Measurements from ENCODE around the gene SLC25A47.
"Not testable (repeated sequence)": the region's sequence is repeated elsewhere in the genome, so short reads cannot be mapped to it uniquely, and the experiment has no call there.

Gene SLC25A47

DNA sequence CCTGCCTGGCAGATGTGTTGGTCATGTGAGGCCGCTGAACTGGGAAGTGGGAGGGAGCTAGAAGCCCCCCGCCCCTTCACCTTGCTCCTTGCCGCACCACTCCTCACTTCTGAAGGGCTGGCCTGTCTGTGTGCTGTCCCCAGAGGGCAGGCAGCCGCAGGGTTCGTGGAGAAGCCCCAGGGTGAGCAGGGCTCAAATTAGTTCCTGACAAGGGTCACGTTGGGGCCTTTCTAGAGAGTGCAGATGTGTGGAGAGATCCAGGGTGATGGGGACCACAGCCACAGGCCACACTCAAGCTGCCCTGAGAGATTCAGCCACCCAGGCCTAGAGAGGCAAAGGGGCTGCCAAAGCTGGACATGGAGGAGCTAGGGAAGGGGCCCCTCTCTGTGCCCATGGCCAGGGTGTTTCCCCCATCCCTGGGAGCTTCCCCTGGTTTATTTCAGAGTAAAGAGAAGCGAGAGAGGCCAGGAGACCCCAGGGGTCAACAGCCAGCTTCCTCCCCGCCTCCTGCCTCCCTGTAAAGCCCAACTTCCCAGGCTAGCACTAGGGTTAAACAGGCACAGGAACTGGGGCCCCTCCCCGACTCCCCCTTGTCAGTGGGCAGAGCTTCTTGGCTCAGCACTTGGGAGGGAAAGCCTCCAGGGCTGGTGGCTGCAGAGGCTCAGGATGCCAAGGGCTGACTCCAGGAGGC, 33.1 kb upstream of the SLC25A47 start:
- DNase-seq (ENCODE audit: low read depth in 2 of 2) = no peak

DNA sequence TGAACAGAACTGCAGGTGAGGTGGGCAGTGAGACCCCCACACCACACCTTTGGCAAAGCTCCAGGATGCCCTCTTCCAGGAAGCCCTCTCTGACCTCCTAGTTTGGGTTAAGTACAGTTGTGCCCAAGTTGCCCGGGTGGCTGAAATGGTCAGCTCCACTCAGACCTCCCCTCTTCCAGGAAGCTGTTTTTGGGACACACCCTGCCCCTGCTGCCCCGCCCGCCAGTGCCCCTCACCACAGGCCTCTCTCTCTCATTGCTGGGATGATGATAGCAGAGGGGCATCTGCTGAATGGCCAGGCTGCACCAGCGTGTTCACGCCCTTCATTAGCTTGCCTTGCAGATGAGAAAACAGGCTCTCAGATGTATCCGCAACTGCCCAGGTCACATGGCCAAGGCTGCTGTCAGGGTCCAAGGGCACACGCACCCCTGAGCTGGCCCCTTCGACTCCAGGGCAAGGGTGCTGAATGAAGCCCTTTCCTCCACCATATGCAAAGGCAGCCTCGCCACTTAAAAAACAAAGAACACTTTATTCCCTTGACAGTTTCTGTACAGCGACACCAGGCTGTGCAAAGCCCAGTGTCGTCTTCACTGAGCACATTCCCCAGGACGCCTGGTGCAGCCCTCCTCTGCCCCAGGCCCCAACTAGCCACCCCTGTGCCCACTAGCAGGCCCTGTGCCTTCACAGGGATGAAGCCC, 32.4 kb upstream of the SLC25A47 start:
- DNase-seq (ENCODE audit: low read depth in 2 of 2) = no peak

DNA sequence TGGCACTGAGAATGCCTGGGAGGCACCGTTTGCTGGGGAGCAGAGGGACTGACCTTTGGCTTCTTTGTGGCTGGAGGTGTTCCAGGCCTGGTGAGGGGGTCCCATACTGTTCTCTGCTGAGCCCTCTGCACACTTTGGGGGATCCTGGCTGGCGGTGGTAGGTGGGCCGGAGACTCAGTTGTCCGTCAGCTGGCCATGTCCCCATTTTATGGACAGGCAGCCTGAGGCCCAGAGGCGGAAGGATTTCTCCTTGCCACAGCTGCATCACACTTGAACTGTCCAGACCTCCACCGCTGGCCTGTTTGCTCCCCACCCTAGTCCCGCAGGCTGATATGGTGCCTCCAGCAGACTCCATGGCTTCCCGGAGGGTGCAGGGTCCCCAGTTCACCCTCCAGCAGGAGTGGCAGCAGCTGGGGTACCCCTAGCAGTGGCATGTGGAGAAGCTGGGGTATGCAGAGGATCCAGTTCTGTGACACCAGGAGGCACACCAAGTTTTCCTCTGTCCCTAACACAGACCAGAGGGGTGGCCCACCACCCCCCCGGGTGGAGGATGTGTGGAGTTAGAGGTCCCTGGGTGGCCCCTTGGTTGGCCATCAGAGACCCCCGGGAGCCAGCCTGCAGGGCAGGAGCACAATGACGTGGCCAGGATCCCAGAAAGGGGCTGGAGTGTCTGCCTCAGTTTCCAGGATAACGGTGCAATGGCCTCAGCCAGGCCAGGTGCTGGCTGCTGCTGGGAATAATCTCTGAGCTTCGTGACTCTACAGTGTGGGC, 31.6 kb upstream of the SLC25A47 start:
- no peak for DNase-seq (ENCODE audit: low read depth in 2 of 2)

DNA sequence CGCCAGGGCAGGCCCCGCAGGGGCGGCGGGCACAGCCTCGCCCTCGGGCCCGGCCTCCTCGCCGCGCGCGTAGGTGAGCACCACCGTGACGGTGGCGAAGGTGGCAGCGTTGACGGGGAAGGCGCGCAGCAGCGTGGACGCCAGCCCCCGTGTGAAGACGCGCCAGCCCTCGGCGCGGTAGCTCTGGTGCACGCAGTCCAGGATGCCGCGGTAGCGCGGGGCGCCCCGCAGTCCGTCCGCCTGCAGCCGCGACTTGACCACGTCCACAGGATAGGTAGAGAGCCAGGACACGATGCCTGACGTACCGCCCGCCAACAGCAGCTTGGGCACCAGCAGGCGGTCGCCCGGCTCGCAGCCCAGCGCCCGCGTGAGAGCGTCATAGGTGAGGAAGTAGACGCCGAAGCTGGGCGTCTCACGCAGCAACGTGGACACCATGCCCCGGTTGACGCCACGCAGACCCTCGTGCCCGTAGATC, 30.8 kb upstream of the SLC25A47 start:
- DNase-seq (ENCODE audit: low read depth in 2 of 2) = no peak

DNA sequence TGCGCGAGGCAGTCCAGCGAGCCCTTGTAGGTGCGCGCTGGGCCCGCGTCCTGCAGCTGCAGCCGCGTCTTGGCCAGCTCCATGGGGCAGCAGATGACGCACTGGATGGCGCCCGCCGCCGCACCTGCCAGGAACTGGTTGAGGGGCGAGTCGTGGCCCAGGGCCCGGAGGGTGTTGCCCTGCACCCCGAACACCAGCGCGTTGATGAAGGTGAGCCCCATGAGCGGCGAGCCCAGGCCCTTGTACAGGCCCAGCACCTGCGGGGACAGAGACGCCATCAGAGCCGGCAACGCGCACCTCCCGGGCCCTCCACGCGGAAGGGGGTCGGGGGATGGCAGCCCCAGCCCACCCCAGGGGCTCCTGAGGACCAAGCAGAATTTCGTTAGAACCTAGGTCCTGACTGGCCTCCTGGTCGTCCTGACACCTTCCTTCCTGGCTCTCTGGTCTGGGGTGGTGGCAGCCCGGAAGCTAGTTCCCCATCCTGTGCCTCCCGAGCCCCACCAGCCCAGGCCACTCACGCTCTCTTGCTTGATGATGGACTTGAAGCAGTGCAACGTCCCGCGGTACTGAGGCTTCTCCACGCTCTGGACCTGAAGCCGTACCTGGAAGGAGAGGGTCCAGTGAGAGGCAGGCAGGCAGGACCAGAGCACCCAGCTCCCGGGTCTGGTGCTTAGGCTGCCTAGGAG, 30.2 kb upstream of the SLC25A47 start:
- no peak for DNase-seq (ENCODE audit: low read depth in 2 of 2)

DNA sequence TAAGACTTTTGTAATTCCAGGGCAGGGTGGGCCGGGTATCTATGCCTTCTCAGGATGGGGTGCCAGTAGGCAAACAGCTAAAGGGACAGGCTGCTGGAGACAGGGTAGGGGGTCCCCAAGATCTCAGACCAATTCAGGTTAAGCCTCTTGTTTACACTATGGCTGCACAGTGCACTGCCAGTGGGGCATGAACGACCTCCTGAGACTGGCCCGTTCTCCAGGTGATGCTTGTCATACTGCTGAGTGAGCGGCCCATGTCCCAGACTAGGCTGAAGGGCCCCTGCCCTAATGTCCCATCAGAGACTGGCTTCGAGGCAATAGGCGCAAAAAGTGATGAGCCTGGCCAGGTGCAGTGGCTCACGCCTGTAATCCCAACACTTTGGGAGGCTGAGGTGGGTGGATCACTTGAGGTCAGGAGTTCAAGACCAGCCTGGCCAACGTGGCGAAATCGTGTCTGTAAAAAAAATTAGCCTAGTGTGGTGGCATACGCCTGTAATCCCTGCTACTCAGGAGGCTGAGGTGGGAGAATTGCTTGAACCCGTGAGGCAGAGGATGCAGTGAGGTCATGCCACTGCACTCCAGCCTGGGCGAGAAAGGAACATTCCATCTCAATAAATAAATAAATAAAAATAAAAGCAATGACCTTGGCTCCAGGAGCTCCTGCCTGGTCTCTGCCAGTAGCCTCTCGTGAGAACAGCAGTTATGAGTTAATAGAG, 29.5 kb upstream of the SLC25A47 start:
- no peak for DNase-seq (ENCODE audit: low read depth in 2 of 2)

DNA sequence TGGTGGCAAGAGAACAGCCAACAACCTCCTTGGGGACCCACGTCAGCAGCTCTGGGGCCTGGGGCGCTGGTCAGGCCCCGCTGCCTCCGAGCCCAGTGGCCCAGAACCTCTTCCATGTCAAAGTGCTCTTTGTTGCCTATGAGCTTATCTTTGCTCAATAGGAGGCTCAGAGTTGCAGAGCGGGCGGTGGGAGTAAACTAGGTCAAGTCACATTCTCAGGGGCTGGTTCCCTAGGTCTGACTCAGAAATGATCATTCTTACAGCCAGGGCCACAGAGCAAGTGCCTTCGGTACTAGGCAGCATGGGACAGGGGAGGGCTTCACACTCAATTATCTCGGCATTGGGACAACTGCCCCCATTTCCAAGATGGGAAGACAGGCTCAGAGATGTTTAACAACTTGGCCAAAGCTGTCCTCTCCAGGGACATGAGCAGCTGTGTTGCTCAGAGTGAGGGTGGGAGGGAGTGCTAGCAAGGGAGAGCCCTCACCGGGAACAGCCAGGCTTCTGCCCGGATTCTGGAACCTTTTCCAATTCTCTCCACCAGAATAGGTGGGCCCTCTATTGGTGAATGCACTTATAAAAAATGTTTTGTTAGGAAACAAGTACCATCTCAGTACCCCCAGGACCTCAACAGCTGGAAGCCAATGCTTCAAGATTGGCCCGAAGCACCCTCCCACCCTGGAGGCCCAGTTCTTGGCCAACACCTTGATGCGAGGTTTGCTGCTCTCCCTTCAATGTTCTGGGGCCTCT, 28.8 kb upstream of the SLC25A47 start:
- no peak for DNase-seq (ENCODE audit: low read depth in 2 of 2)

DNA sequence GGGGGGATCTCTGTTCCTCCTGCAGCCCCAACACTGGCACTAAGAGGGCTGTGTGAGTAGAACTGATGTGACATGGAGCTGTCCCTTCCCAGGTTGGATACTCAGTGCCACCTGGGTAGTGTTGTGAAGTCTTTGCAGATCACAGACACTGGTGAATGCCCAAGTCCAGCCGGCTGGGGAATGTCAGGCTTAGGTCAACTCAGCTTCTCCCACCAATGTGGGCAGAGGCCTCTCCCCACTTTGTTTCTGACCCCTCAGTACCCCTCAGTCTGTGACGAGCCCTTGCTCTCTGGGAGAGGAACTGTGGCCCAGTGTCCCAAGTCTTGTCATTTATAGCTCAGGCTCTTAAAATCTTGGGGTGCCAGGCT, 28.2 kb upstream of the SLC25A47 start:
- DNase-seq (ENCODE audit: low read depth in 2 of 2) = no peak

DNA sequence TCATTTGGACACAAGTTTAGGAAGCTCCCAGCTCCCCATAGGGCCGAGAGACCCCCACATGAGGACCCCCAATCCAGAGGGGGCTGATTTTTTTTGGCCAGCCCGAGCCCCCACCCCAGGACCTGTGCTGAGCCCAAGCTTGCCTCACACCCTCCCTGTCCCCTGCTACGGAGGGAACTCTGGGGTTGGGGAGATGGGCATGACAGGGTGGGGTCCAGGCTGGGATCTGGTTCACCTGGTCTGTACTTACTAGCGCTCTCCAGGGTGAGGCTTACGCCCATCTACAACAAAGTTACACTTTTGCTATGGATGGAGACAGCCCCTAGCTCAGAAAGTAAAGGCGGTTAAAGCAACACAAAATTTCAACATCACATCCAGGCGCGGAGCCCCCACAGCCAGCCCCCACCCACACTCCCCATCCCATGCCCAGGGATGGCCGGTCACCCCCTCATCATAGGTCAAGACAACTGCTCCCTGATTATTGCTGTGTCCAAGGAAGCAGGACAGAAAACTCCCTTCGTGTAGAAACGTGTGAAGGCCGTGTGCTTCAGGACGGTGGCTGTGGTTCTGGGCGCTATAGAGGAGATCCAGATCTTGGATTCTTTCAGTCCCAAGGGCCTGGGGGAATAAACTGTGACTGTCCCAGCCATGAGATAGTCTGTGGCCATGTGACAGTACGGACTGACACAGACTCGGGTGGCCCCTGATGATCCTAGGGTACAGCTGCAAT, 27.6 kb upstream of the SLC25A47 start:
- DNase-seq (ENCODE audit: low read depth in 2 of 2) = no peak

DNA sequence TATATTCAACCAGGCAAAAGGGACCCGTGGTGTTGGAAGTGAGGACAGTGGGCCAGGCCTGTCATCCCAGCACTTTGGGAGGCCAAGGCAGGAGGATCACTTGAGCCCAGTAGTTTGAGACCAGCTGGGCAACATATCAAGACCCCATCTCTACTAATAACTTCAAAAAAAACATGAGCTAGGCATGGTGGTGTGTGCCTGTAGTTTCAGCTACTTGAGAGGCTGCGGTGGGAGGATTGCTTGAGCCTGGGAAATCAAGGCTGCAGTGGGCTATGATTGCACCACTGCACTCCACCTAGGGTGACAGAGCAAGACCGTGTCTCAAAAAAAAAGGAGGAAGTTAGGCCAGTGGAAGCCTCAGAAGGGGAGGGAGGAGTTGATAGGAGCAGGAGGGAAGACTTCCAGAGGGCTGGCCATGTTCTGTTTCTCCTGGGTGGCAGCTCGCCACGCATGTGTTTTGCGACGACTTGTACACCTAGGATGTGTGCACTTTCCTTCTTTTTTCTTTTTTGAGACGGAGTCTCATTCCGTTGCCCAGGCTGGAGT, 27.0 kb upstream of the SLC25A47 start:
- DNase-seq (ENCODE audit: low read depth in 2 of 2) = no peak

DNA sequence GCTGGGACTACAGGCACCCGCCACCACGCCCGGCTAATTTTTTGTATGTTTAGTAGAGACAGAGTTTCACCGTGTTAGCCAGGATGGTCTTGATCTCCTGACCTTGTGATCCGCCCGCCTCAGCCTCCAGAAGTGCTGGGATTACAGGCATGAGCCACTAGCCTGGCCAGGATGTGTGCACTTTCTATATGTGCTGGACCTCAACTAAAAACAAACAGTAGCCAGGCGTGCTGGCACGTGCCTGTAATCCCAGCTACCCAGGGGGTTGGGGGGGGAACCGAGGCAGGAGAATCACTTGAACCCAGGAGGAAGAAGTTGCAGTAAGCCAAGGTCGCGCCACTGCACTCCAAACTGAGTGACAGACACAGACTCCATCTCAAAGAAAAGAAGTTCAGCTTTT, 26.4 kb upstream of the SLC25A47 start:
- DNase-seq (ENCODE audit: low read depth in 2 of 2) = not testable (repeated sequence)

DNA sequence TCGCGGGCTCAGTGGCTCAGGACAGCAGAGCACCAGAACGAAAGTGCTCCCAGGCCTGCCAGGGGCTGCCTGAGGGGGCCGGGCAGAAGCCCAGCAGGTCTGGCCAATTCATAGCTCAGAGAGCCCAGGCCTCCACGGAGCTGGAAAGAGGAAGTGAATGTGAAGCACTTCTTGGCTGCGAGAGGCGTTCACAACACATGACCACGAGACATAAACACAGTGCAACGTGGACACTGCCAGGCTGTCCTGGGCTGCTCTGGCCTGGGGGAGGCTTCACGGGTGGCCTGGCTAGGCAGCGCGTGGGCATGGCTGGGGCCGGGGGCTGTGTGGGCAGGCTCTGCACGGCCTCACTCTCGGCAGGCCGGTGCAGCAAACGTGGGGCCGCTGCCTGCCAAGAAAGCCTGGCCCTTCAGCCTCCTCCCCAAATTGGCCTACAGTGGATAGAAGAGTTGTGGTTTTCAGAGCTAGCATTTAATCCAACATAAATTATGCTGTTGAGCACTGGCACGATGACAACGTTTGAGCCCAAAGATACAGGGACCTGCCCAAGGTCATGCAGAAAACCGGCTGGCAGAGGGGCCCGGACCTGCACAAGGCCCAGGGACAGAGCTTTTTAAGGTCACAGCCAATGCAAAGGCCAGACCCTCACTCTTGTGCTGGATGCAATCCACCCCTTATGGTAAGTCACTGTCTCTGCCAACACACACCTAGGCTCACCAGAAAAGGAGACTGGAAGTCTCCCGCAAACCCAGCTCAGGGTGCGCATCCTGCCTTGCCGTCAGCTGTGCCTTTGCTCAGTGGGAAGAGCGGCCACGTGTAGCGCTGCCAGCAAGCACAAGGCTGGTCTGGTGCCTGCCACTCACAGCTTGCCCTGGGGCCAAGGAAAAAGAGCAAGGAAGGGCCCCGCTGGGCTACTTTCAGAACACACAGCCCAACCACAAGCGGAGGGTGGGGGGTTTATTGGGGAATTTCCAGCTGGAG, 25.5 kb upstream of the SLC25A47 start:
- no peak for DNase-seq (ENCODE audit: low read depth in 2 of 2)

DNA sequence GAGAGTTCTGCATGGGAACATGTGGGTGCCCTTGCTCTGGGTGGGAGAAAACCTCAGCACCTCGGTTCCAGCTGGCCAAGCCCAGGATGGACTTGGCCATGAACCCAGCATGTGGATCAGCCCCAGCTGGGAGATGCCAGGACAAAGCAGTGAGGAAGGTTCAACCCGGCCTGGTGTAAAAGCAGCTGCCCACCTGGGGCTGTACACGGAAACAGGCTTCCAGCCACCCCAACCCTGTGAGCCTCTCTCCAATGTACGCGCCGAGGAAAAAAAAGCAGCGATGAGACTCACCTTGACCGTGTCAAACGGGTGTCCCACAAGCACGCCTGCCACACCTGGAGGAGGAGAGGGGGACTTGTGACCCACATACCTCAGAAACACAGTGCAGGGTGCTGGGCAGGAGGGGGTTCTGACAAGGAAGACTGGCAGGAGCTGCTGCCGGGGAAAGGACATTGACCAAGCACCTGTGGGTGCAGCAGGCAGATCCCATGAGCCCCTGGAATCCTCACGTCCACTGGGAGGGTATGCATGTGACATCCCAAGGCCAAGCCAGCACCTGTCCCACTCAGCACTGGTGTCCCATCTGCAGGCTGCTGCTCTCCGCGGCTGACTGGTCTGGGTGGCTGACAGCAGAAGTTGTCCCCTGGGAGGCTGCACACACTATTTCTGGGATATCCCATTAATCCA, 24.4 kb upstream of the SLC25A47 start:
- DNase-seq (ENCODE audit: low read depth in 2 of 2) = no peak

DNA sequence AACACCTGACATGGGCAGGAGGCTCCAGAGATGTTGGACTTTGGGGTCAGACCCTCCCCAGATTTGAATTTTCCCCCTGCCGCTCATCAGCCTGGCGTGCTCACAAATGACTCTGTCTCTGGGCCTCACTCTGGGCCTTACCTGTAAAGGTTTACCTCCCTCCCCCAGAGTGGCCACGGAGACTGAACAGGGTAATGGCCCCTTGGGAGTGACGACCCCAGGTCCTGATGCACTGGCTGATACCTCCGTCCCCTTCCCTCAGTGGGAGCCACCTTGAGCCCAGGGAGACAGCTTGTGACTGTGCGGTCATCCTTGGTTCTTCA, 23.9 kb upstream of the SLC25A47 start:
- DNase-seq (ENCODE audit: low read depth in 2 of 2) = no peak

DNA sequence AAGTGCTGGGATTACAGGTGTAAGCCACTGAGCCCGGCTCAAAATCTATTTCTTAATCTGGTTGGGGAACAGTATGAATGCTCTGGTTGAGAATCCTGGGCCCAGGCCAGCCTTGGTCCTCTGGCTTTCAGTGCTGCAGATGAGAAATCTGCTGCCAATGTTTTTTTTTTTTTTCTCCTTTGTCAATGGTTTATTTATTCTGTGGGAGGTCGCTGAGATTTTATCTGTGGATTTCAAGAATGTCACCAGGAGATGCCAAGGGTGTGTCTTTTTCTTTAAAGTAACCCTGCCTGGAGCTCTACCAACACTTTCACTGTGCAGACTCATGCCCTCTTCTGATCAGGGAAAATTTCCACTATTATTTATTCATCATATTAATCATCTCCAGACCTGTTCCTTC, 20.5 kb upstream of the SLC25A47 start:
- DNase-seq (ENCODE audit: low read depth in 2 of 2) = no peak

DNA sequence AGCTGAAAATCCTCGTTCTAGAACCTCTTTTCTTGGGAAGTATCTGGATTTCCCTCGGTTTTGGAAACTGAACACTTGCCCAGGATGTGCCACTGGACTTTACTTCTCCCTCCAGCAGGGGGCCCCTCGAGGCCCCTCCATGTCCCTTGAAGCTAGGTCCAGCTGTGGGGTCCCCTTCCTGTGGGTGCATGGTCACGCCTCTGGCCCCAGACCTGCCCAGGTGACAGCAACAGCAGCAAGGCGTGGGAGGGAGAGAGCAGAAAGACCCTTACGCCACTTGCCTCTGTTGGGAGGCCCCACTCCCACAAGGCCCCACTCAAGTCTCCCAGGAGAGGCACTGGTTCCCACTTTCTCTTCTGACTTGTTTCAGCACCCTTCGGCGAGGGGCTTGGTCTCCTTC, 20.0 kb upstream of the SLC25A47 start:
- DNase-seq (ENCODE audit: low read depth in 2 of 2) = no peak

DNA sequence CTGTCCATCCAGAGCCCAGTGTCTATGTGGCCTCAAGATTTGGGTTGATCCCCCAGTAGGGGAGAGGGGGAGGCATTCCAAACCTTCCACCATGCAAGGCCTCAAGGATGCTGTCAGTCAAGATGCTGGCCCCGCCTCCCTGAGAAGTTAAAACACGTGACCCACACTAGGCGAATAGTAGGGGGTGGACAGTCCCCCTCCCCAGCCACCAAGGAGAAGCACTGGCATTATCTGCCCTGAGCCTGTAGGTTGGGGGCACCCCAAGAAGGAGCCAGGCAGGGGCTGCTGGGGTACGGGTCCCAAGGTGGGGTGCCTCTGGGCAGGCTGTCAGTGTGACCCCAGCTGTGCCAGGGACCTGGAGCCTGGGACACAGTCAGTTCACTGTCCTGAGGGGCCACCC, 19.2 kb upstream of the SLC25A47 start:
- no peak for DNase-seq (ENCODE audit: low read depth in 2 of 2)

DNA sequence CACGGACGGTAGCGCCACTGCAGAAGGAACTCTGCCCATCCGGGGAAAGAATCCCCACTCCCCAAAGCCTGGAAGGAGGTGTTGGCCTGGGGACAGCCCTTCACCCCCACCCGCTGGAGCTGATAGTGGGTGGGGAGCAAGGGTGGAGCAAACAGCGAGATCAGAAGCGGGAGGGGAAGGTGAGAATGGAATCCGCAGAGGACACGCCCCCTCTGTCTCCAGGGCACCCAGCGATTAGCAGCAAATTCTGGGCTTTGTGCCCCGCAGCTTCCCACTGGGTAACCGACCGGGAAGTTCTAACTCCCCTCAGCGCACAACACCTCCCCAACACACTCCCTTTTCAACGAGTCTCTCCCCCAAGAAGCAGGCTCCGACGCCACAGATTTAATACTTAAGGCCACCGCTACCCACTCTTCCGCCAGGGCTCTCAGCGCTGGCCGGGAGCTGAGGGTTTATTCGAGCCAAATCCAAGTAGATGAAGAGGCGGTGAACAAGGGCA, 18.3 kb upstream of the SLC25A47 start:
- no peak for DNase-seq (ENCODE audit: low read depth in 2 of 2)
